K562 (cell line): ENCODE measurements around the gene CBX8.

Experiments used
- CBX8 ChIP-seq: fragments of 200-600 bp; sonication (generic); IDR thresholded peaks from 2 replicates; pipeline ENCODE4 v1.6.1; 2012; ENCODE audit warnings: borderline replicate concordance, mixed run types, low read depth, mild to moderate bottlenecking, moderate library complexity, mixed read lengths, low read length, control low read depth, inconsistent platforms; ENCODE audit not compliant: poor library complexity, severe bottlenecking; ENCODE audit errors: extremely low read depth
- CREB1 ChIP-seq, 2 experiments: sonication (generic) in 1 of 2; formaldehyde crosslinking in 1 of 2; IDR thresholded peaks; 2 replicates each; pipeline versions ENCODE4 v1.6.1 to v1.8.0; 2012 to 2022; ENCODE audit warnings: inconsistent platforms in 1 of 2, mild to moderate bottlenecking in 1 of 2, missing genetic modification reagents in 1 of 2, moderate library complexity in 1 of 2
- NBN ChIP-seq: fragments of 450-650 bp; IDR thresholded peaks from 2 replicates; pipeline ENCODE4 v1.6.1; 2016; ENCODE audit warnings: low read depth, mild to moderate bottlenecking
- NFIC ChIP-seq: fragments of 450-650 bp; IDR thresholded peaks from 2 replicates; pipeline ENCODE4 v1.6.1; 2017; ENCODE audit warnings: mild to moderate bottlenecking, inconsistent platforms
- NKRF ChIP-seq: fragments of 450-650 bp; IDR thresholded peaks from 2 replicates; pipeline ENCODE4 v1.6.1; 2016; ENCODE audit warnings: borderline replicate concordance
- NRF1 ChIP-seq, 2 experiments: fragments of 450-650 bp; IDR thresholded peaks in 1 of 2; conservative IDR thresholded peaks in 1 of 2; 2 replicates each; pipeline ENCODE4 v1.6.1; 2014; ENCODE audit warnings: mild to moderate bottlenecking in 2 of 2
- ZNF12 ChIP-seq: sonication (generic); formaldehyde crosslinking; IDR thresholded peaks from 2 replicates; pipeline ENCODE4 v1.4.0; 2020; ENCODE audit warnings: mild to moderate bottlenecking, missing genetic modification reagents
- ZNF124 ChIP-seq: sonication (generic); formaldehyde crosslinking; IDR thresholded peaks from 2 replicates; pipeline ENCODE4 v1.8.1; 2022; ENCODE audit warnings: missing genetic modification reagents
- ZNF436 ChIP-seq: fragments of 250-450, 450-650 bp; sonication (Bioruptor Pico); formaldehyde crosslinking; IDR thresholded peaks from 2 replicates; pipeline ENCODE4 v1.7.0; 2020; ENCODE audit warnings: mild to moderate bottlenecking
- TF ChIP-seq, protein P1 (sequence below), 3 experiments: IDR thresholded peaks in 2 of 3; conservative IDR thresholded peaks in 1 of 3; 2 replicates each; pipeline ENCODE4 v1.5.1; 2011 to 2012; ENCODE audit warnings: low read length in 3 of 3, mild to moderate bottlenecking in 3 of 3, control low read depth in 2 of 3, improper control_type of control experiment in 1 of 3, inconsistent platforms in 1 of 3, low read depth in 1 of 3, mixed read lengths in 1 of 3, moderate library complexity in 1 of 3; ENCODE audit not compliant: insufficient read depth in 2 of 3

GRCh38 chr17:79794659-79795511 is 2.0 kb downstream of the CBX8 start:
- TF ChIP-seq ZNF436 (CRISPR knock-in tag) (no peak), NFIC (no peak), NBN (no peak), CBX8 (no peak), CREB1 (IDR thresholded peaks at IDR 0.05) (no peak), CREB1 (CRISPR knock-in tag; IDR thresholded peaks at IDR 0.05) (no peak), NRF1 (conservative IDR thresholded peaks at IDR 0.05 in 1 of 2, IDR thresholded peaks at IDR 0.05 in 1 of 2) (no peak), NKRF (no peak), ZNF124 (CRISPR knock-in tag) (no peak), ZNF12 (CRISPR knock-in tag) (no peak)
- TF ChIP-seq, protein P1, sequence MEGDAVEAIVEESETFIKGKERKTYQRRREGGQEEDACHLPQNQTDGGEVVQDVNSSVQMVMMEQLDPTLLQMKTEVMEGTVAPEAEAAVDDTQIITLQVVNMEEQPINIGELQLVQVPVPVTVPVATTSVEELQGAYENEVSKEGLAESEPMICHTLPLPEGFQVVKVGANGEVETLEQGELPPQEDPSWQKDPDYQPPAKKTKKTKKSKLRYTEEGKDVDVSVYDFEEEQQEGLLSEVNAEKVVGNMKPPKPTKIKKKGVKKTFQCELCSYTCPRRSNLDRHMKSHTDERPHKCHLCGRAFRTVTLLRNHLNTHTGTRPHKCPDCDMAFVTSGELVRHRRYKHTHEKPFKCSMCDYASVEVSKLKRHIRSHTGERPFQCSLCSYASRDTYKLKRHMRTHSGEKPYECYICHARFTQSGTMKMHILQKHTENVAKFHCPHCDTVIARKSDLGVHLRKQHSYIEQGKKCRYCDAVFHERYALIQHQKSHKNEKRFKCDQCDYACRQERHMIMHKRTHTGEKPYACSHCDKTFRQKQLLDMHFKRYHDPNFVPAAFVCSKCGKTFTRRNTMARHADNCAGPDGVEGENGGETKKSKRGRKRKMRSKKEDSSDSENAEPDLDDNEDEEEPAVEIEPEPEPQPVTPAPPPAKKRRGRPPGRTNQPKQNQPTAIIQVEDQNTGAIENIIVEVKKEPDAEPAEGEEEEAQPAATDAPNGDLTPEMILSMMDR (IDR thresholded peaks at IDR 0.05 in 2 of 3, conservative IDR thresholded peaks at IDR 0.05 in 1 of 3; ENCODE audit: insufficient read depth in 2 of 3, low read depth in 1 of 3, low read length in 3 of 3), result no peak
